Measurements from ENCODE around the gene GRAMD4. TPM values are rescaled to one million over a fixed set of nuclear protein-coding genes. Genes with fewer than 3 reads are reported as not detected.

The GRAMD4 gene
- total and polyA plus RNA-seq, 4 donors = 16.3 to 67.7 (median 21.2) TPM

GRCh38 chr22:46684706-46685105 is 64.5 kb downstream of the GRAMD4 start:
- Histone ChIP-seq H3K4me3 (no peak overlapping the region), H3K27ac (ENCODE audit: low read depth in 1 of 2, low read length in 1 of 2) (peak overlapping the region in 1 of 2 donors; percentile 62), H3K36me3 (ENCODE audit: control insufficient read depth in 4 of 4, insufficient read depth in 4 of 4, low read length in 4 of 4) (peaks cover 0 to 26% (median 18%) of the 10 kb centered on the region in 4 donors), H3K4me1 (ENCODE audit: control insufficient read depth in 5 of 5, insufficient read depth in 5 of 5, low read length in 5 of 5) (peaks cover 0 to 6% (median 2%) of the 10 kb centered on the region in 5 donors), H3K9me3 (ENCODE audit: control insufficient read depth in 4 of 4, insufficient read depth in 3 of 4, low read length in 3 of 4) (no peaks in the 10 kb centered on the region), H3K27me3 (ENCODE audit: control insufficient read depth in 3 of 3, insufficient read depth in 3 of 3, low read length in 2 of 3) (no peaks in the 10 kb centered on the region), H3K9ac (ENCODE audit: insufficient read depth in 1 of 2, low read length in 2 of 2) (no peak overlapping the region)
- WGBS, 2 donors = 57 to 73% methylated on average over 10 of the region's 10 CpGs
- no peak for TF ChIP-seq CTCF (IDR thresholded peaks at IDR 0.05; ENCODE audit: control extremely low read depth, extremely low read depth)
- DNase-seq = no peak
- ATAC-seq (ENCODE audit: insufficient read depth, low FRiP score) = no peak

DNA sequence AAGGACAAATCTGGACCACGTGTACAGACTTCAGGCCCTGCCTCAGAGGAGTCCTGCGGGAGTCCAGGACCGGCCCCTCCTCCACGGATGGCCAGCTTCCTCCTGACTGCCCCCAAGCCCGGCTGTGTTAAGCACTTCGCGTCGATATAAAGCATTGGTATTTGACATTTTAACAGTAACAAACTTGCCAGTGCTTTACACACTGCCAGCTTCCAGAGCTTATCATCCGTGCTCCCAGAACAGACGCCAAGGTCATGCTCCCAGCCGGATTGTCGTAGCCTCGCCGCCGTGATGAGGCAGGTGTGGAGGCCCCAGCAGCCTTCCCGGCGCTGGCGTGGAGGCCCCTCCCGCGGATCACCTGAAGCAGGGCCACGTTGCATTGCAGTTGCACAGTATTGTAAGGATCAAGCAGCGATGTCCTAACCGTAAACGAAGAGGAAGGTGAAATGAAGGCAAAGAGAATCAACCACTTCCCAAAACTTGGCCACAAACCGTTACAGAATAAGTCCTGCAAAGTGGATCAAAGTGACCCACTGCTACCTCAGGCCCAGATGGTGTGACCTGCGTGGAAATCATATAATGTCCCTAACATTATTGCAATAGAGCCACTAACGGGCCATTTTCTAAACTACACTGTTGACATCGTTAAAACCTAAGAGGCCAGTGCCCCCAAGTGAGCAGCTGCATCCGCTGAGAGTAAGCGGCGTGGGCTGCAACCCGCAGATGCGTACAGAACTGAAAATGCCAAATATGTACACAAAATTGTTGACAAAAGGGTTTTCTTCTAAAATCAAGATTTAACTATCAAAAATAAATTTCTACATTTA is 66.2 kb downstream of the GRAMD4 start:
- H3K27ac ChIP-seq (ENCODE audit: low read depth in 1 of 2, low read length in 1 of 2) = peak overlapping the region; percentile 23 to 62
- H3K9ac ChIP-seq (ENCODE audit: insufficient read depth in 1 of 2, low read length in 2 of 2) = no peak overlapping the region
- no peak for DNase-seq

GRCh38 chr22:46687048-46687444 is 66.9 kb downstream of the GRAMD4 start:
- H3K9me3 ChIP-seq (ENCODE audit: control insufficient read depth in 4 of 4, insufficient read depth in 3 of 4, low read length in 3 of 4) = no peaks in the 10 kb centered on the region
- peaks cover 8 to 38% (median 25%) of the 10 kb centered on the region in 4 donors for H3K36me3 ChIP-seq (ENCODE audit: control insufficient read depth in 4 of 4, insufficient read depth in 4 of 4, low read length in 4 of 4)
- H3K27ac ChIP-seq (ENCODE audit: low read depth in 1 of 2, low read length in 1 of 2) = no peak overlapping the region
- H3K4me3 ChIP-seq = no peak overlapping the region
- no peak overlapping the region for H3K9ac ChIP-seq (ENCODE audit: insufficient read depth in 1 of 2, low read length in 2 of 2)
- no peaks in the 10 kb centered on the region for H3K27me3 ChIP-seq (ENCODE audit: control insufficient read depth in 3 of 3, insufficient read depth in 3 of 3, low read length in 2 of 3)
- DNase-seq = no peak
- WGBS, 2 donors = 87 to 89% methylated on average over 15 of the region's 15 CpGs
- peaks cover 0 to 5% (median 0%) of the 10 kb centered on the region in 5 donors for H3K4me1 ChIP-seq (ENCODE audit: control insufficient read depth in 5 of 5, insufficient read depth in 5 of 5, low read length in 5 of 5)
- TF ChIP-seq CTCF (IDR thresholded peaks at IDR 0.05; ENCODE audit: control extremely low read depth, extremely low read depth) = no peak
- no peak for ATAC-seq (ENCODE audit: insufficient read depth, low FRiP score)

More for the DNA sequence above, 66.2 kb downstream of the GRAMD4 start:
- ATAC-seq (ENCODE audit: insufficient read depth, low FRiP score) = no peak
- 28 to 63% methylated on average over 33 of the region's 33 CpGs for WGBS, 2 donors
- no peaks in the 10 kb centered on the region for H3K9me3 ChIP-seq (ENCODE audit: control insufficient read depth in 4 of 4, insufficient read depth in 3 of 4, low read length in 3 of 4)
- H3K27me3 ChIP-seq (ENCODE audit: control insufficient read depth in 3 of 3, insufficient read depth in 3 of 3, low read length in 2 of 3) = no peaks in the 10 kb centered on the region
- TF ChIP-seq CTCF (IDR thresholded peaks at IDR 0.05; ENCODE audit: control extremely low read depth, extremely low read depth) = no peak
- H3K4me3 ChIP-seq = no peak overlapping the region
- H3K4me1 ChIP-seq (ENCODE audit: control insufficient read depth in 5 of 5, insufficient read depth in 5 of 5, low read length in 5 of 5) = peaks cover 0 to 5% (median 0%) of the 10 kb centered on the region in 5 donors
- H3K36me3 ChIP-seq (ENCODE audit: control insufficient read depth in 4 of 4, insufficient read depth in 4 of 4, low read length in 4 of 4) = peaks cover 5 to 33% (median 22%) of the 10 kb centered on the region in 4 donors

All from lung (tissue), 12 donors.